ENCODE measurements around the gene SFMBT2.

DNA sequence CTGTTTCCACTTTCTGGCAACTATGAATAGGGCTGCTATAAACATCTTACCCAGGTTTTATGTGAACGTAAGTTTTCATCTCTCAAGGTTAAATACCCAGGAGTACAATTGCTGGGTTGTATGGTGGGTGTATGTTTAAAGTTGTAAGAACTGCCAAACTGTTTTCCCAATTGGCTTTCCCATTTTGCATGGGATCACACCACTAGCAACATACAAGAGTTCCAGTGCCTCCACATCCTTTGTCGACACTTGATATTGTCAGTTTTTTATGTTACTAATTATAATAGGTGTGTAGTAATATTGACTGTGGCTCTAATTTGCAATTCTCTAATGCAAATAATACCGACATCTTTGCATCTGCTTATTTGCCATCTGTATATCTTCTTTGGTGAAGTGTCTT, 82.9 kb downstream of the SFMBT2 start:
- TF ChIP-seq, protein P1, sequence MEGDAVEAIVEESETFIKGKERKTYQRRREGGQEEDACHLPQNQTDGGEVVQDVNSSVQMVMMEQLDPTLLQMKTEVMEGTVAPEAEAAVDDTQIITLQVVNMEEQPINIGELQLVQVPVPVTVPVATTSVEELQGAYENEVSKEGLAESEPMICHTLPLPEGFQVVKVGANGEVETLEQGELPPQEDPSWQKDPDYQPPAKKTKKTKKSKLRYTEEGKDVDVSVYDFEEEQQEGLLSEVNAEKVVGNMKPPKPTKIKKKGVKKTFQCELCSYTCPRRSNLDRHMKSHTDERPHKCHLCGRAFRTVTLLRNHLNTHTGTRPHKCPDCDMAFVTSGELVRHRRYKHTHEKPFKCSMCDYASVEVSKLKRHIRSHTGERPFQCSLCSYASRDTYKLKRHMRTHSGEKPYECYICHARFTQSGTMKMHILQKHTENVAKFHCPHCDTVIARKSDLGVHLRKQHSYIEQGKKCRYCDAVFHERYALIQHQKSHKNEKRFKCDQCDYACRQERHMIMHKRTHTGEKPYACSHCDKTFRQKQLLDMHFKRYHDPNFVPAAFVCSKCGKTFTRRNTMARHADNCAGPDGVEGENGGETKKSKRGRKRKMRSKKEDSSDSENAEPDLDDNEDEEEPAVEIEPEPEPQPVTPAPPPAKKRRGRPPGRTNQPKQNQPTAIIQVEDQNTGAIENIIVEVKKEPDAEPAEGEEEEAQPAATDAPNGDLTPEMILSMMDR (IDR thresholded peaks at IDR 0.05): no peak
- TF ChIP-seq POLR2A (IDR thresholded peaks at IDR 0.05): no peak
